ENCODE data around the gene UNC13D. TPM values are rescaled to one million over a fixed set of nuclear protein-coding genes. Genes with fewer than 3 reads are reported as not detected.

UNC13D gene
- total RNA-seq, 1 donor from 2014 or later, result 102 TPM

DNA sequence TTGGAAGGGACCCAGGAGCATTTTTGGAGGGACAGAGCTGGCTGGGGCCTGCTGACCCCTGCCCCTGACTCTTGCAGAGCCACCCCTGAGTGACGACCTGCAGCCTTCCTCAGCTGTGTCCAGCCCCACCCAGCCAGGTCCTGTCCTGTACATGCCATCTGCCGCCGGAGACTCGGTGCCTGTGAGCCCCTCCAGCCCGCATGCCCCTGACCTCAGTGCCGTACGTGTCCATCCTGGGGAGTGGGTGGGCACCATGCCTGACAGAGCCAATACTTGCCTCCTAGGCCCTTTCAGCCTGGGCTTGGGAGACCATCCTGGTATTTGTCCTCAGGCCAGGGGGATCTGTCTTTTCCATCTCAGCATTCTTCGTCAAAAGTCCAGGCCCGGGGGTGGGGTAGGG, 27.5 kb downstream of the UNC13D start:
- ATAC-seq (ENCODE audit: low read depth) (no peak), DNase-seq (no peak)
- no peaks in the 10 kb centered on the region for H3K27me3 Mint-ChIP-seq
- peaks cover 76% of the 10 kb centered on the region for H3K36me3 Mint-ChIP-seq (ENCODE audit: low read depth)
- intact Hi-C loops (cut with micrococcal nuclease), result no loop called here
- peaks cover 5% of the 10 kb centered on the region for H3K4me1 Mint-ChIP-seq
- no peak overlapping the region for H3K4me3 Mint-ChIP-seq
- H3K27ac Mint-ChIP-seq, result no peak overlapping the region
- CTCF ChIA-PET, result no interaction called here
- POLR2A ChIA-PET, result interaction anchor here (0.5 kb wide), 1 partner anchor 21 kb away, joined by 3 read pairs; no protein-coding TSS in a partner anchor
- TF ChIP-seq, protein P1, sequence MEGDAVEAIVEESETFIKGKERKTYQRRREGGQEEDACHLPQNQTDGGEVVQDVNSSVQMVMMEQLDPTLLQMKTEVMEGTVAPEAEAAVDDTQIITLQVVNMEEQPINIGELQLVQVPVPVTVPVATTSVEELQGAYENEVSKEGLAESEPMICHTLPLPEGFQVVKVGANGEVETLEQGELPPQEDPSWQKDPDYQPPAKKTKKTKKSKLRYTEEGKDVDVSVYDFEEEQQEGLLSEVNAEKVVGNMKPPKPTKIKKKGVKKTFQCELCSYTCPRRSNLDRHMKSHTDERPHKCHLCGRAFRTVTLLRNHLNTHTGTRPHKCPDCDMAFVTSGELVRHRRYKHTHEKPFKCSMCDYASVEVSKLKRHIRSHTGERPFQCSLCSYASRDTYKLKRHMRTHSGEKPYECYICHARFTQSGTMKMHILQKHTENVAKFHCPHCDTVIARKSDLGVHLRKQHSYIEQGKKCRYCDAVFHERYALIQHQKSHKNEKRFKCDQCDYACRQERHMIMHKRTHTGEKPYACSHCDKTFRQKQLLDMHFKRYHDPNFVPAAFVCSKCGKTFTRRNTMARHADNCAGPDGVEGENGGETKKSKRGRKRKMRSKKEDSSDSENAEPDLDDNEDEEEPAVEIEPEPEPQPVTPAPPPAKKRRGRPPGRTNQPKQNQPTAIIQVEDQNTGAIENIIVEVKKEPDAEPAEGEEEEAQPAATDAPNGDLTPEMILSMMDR (IDR thresholded peaks at IDR 0.05), result no peak
- no peaks in the 10 kb centered on the region for H3K9me3 Mint-ChIP-seq

DNA sequence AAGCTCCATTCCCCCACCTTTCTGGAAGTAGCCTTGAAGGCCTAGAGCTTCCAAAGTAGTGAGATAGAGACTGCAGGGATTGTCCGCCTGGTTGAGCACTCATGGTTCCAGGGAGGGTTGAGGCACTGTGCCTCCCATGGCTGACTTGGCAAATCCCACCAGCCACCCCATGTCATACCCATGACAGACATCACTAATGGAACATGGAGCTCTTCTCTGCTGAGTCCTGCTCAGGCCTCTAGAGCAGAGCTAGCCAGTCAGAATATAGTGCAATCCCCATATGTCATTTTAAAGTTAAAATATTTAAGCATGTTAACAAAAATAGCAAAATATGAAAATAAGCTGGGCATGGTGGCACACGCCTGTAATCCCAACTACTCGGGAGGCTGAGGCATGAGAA, 28.8 kb downstream of the UNC13D start:
- CTCF ChIA-PET, result no interaction called here
- Mint-ChIP-seq H3K9me3 (no peaks in the 10 kb centered on the region), H3K36me3 (ENCODE audit: low read depth) (peaks cover 75% of the 10 kb centered on the region), H3K27ac (no peak overlapping the region), H3K4me3 (no peak overlapping the region), H3K27me3 (no peaks in the 10 kb centered on the region), H3K4me1 (no peaks in the 10 kb centered on the region)
- ATAC-seq (ENCODE audit: low read depth) (no peak), DNase-seq (no peak)
- TF ChIP-seq, protein P1 (IDR thresholded peaks at IDR 0.05), result no peak
- intact Hi-C loops (cut with micrococcal nuclease), result no loop called here
- POLR2A ChIA-PET, result interaction anchor here (0.7 kb wide), 2 partner anchors 8 to 40 kb away, joined by 3 to 6 read pairs; partner anchors contain the start of gene WBP2

DNA sequence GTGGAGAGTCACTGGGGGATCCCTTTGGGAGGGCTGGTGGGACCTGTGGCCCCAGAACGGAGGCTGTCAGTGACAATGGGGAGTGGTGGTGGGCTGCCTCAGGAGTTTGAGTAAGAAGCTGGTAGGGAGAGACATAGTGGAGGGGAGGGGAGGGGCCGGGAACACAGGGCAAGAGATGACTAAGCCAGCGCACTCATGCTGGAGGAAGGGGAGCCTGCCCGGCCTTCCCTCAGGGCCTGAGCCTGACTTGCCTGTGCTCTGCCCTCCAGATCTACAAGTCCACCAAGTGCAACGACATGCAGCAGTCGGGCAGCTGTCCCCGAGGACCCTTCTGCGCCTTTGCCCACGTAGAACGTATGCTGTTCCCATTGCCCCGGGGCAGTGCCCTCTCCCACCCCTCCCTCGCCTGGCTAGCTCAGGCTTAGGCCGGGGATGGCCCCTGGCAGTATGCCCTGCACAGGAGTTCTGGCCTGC, 29.3 kb downstream of the UNC13D start:
- TF ChIP-seq, protein P1 (IDR thresholded peaks at IDR 0.05), result no peak
- CTCF ChIA-PET, result no interaction called here
- Mint-ChIP-seq H3K27me3 (no peaks in the 10 kb centered on the region), H3K4me3 (no peak overlapping the region), H3K4me1 (no peaks in the 10 kb centered on the region), H3K27ac (no peak overlapping the region), H3K9me3 (no peaks in the 10 kb centered on the region), H3K36me3 (ENCODE audit: low read depth) (peaks cover 76% of the 10 kb centered on the region)
- intact Hi-C loops (cut with micrococcal nuclease), result no loop called here
- POLR2A ChIA-PET, result interaction anchor here (0.7 kb wide), 1 partner anchor 9 kb away, joined by 6 read pairs; no protein-coding TSS in a partner anchor
- ATAC-seq (ENCODE audit: low read depth) (no peak), DNase-seq (no peak)

DNA sequence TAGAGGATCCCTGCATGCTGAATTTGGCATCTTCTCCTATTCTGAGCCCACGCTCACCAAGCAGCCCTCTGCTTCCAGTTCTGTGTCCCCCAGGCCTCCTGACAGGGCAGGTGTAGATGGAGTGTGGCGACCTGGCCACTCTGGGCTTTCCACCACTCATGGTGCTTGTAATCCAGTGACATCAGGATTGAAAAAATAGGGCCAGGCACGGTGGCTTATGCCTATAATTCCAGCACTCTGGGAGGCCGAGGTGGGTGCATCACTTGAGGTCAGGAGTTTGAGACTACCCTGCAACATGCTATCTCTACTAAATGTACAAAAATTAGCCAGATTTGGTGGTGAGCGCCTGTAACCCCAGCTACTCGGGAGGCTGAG, 30.2 kb downstream of the UNC13D start:
- Mint-ChIP-seq H3K27ac (no peak overlapping the region), H3K27me3 (no peaks in the 10 kb centered on the region), H3K36me3 (ENCODE audit: low read depth) (peaks cover 72% of the 10 kb centered on the region), H3K4me3 (no peak overlapping the region), H3K9me3 (no peaks in the 10 kb centered on the region), H3K4me1 (peaks cover 3% of the 10 kb centered on the region)
- no peak for ATAC-seq (ENCODE audit: low read depth)
- intact Hi-C loops (cut with micrococcal nuclease), result no loop called here
- POLR2A ChIA-PET, result interaction anchor here (1.0 kb wide), 1 partner anchor 49 kb away, joined by 5 read pairs; the partner anchor contains the start of gene GALK1
- no peak for DNase-seq
- TF ChIP-seq, protein P1 (IDR thresholded peaks at IDR 0.05), result no peak
- CTCF ChIA-PET, result no interaction called here

DNA sequence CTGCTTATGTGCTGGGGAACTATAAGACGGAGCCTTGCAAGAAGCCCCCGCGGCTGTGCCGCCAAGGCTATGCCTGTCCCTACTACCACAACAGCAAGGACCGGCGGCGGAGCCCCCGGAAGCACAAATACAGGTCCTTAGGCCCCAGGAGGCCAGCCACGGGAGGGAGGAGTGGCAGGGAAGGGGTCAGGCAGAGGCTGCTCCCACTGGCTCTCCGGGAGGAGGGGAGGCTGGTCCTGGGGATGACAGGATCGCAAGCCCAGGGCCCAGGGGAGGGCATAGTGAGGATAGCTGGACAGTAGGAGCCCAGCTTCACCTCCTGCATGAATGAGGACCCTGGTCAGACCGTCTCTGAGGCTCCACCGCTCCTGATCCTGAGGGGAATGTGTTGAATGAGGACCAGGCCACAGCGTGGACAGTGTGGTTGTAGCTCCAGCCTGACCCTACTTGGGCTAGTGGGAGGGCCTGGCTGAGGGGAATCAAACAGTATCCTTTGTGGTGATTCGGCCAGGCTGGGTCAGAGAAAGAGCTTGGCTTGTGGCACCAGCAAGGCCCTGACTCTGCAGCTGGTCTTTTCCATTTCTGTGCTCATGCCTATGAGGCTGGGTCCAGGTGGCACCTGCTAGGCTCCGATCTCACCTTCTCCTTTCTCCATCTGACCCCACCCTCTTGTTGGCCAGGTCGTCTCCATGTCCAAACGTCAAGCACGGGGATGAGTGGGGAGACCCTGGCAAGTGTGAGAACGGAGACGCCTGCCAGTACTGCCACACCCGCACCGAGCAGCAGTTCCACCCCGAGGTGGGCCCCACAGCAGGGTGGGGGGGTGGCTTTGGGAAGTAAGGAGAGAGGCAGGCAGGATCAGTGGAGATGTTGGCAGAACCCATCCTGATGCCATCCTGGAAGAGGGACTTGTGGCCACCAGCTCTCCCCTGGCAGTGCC, 30.9 kb downstream of the UNC13D start:
- no peak for ATAC-seq (ENCODE audit: low read depth)
- no peak overlapping the region for H3K27ac Mint-ChIP-seq
- no peak overlapping the region for H3K4me3 Mint-ChIP-seq
- no peaks in the 10 kb centered on the region for H3K27me3 Mint-ChIP-seq
- peaks cover 65% of the 10 kb centered on the region for H3K36me3 Mint-ChIP-seq (ENCODE audit: low read depth)
- ChIA-PET POLR2A (interaction anchor here (0.5 to 1.2 kb wide), 4 partner anchors 16 to 145 kb away, joined by 3 to 5 read pairs (median 3); partner anchors contain the start of gene GALK1), CTCF (interaction anchor here (0.6 kb wide), 1 partner anchor 19 kb away, joined by 4 read pairs; no protein-coding TSS in a partner anchor)
- TF ChIP-seq, protein P1 (IDR thresholded peaks at IDR 0.05), result no peak
- DNase-seq, result no peak
- peaks cover 9% of the 10 kb centered on the region for H3K4me1 Mint-ChIP-seq
- intact Hi-C loops (cut with micrococcal nuclease), result no loop called here
- no peaks in the 10 kb centered on the region for H3K9me3 Mint-ChIP-seq
